Activated CD4-positive, alpha-beta memory T cell treated with anti-CD3 and anti-CD28 coated beads for 36 hours (primary cell): ENCODE data around the gene TMEM222. TPM values are rescaled to one million over a fixed set of nuclear protein-coding genes. Genes with fewer than 3 reads are reported as not detected.

ENCODE experiments used
- CTCF ChIA-PET: fragments of 350-600 bp; sonication (Branson Sonifier 250); formaldehyde crosslinking; loops from one replicate; lab custom pipeline; 2021; ENCODE audit warnings: antibody characterized with exemption, inconsistent platforms; lab: Charles Lee
- POLR2A ChIA-PET: fragments of 350-600 bp; sonication (Branson Sonifier 250); formaldehyde crosslinking; loops from one replicate; lab custom pipeline; 2021; ENCODE audit warnings: antibody characterized with exemption; lab: Charles Lee
- DNase-seq: peaks from one replicate; pipeline ENCODE4 v3.0.0-alpha.2; 2020
- H3K27ac Mint-ChIP-seq: one replicate; pipeline ENCODE4 v1.8.0; 2021; ENCODE audit warnings: mixed read lengths
- H3K27me3 Mint-ChIP-seq: one replicate; pipeline ENCODE4 v1.8.0; 2021; ENCODE audit warnings: mixed read lengths
- H3K36me3 Mint-ChIP-seq: one replicate; pipeline ENCODE4 v1.8.0; 2021; ENCODE audit warnings: mixed read lengths
- H3K4me1 Mint-ChIP-seq: one replicate; pipeline ENCODE4 v1.8.0; 2021; ENCODE audit warnings: low read depth, mixed read lengths
- H3K4me3 Mint-ChIP-seq: one replicate; pipeline ENCODE4 v1.8.0; 2021; ENCODE audit warnings: mild to moderate bottlenecking, mixed read lengths
- H3K9me3 Mint-ChIP-seq: one replicate; pipeline ENCODE4 v1.8.0; 2021; ENCODE audit warnings: mixed read lengths
- intact Hi-C: fragments of 100-400 bp; cut with micrococcal nuclease; formaldehyde crosslinking; loops from one replicate; pipeline ENCODE4 v1.15.1; 2023
- total RNA-seq, 2 experiments: library from RNA; stranded (reverse); gene quantifications; one replicate each; pipeline ENCODE4 v1.2.3, GENCODE V29; 2021

Gene TMEM222
- total RNA-seq, 2 experiments from 2014 or later, result 22.8 to 24.6 TPM

- ChIA-PET POLR2A (no interaction called here), CTCF (interaction anchor here (0.9 to 6.3 kb wide), 5 partner anchors 12 to 87 kb away, joined by 3 to 55 read pairs (median 3); no protein-coding TSS in a partner anchor)
- Mint-ChIP-seq H3K36me3 (peaks cover 2% of the 10 kb centered on the region), H3K27me3 (no peaks in the 10 kb centered on the region), H3K4me1 (no peaks in the 10 kb centered on the region), H3K27ac (no peak overlapping the region), H3K4me3 (no peak overlapping the region), H3K9me3 (no peaks in the 10 kb centered on the region)
- DNase-seq, result no peak
- intact Hi-C loops, result no loop called here
These were observed 13.9 kb upstream of the TMEM222 start for GRCh38 chr1:27307874-27308598.

- DNase-seq, result no peak
- intact Hi-C loops, result no loop called here
- no peaks in the 10 kb centered on the region for H3K4me1 Mint-ChIP-seq
- no peak overlapping the region for H3K4me3 Mint-ChIP-seq
- CTCF ChIA-PET, result interaction anchor here (1.1 to 2.8 kb wide), 6 partner anchors 12 to 355 kb away, joined by 3 to 17 read pairs (median 6); no protein-coding TSS in a partner anchor
- H3K9me3 Mint-ChIP-seq, result no peaks in the 10 kb centered on the region
- no peak overlapping the region for H3K27ac Mint-ChIP-seq
- no peaks in the 10 kb centered on the region for H3K27me3 Mint-ChIP-seq
- POLR2A ChIA-PET, result interaction anchor here (0.6 kb wide), 1 partner anchor 1845 kb away, joined by 3 read pairs; no protein-coding TSS in a partner anchor
- no peaks in the 10 kb centered on the region for H3K36me3 Mint-ChIP-seq
These were observed 7.8 kb upstream of the TMEM222 start for GRCh38 chr1:27314169-27314568.

- Mint-ChIP-seq H3K4me3 (no peak overlapping the region), H3K36me3 (no peaks in the 10 kb centered on the region), H3K4me1 (no peaks in the 10 kb centered on the region), H3K27me3 (no peaks in the 10 kb centered on the region), H3K27ac (no peak overlapping the region), H3K9me3 (no peaks in the 10 kb centered on the region)
- ChIA-PET POLR2A (interaction anchor here (0.6 kb wide), 1 partner anchor 1845 kb away, joined by 3 read pairs; no protein-coding TSS in a partner anchor), CTCF (interaction anchor here (1.1 to 2.8 kb wide), 4 partner anchors 12 to 355 kb away, joined by 3 to 17 read pairs (median 9); no protein-coding TSS in a partner anchor)
- intact Hi-C loops, result no loop called here
- DNase-seq, result no peak
These were observed 7.2 kb upstream of the TMEM222 start for GRCh38 chr1:27314737-27315136.

GRCh38 chr1:27316860-27317259 is 5.1 kb upstream of the TMEM222 start:
- no peaks in the 10 kb centered on the region for H3K27me3 Mint-ChIP-seq
- peaks cover 6% of the 10 kb centered on the region for H3K4me1 Mint-ChIP-seq
- POLR2A ChIA-PET, result interaction anchor here (1.2 kb wide), 1 partner anchor 15 kb away, joined by 3 read pairs; no protein-coding TSS in a partner anchor
- no peaks in the 10 kb centered on the region for H3K36me3 Mint-ChIP-seq
- no peak for DNase-seq
- intact Hi-C loops, result no loop called here
- no peak overlapping the region for H3K27ac Mint-ChIP-seq
- no peaks in the 10 kb centered on the region for H3K9me3 Mint-ChIP-seq
- no peak overlapping the region for H3K4me3 Mint-ChIP-seq
- CTCF ChIA-PET, result interaction anchor here (1.2 to 3.4 kb wide), 4 partner anchors 15 to 252 kb away, joined by 4 to 19 read pairs (median 12); no protein-coding TSS in a partner anchor

- intact Hi-C loops, result no loop called here
- H3K27ac Mint-ChIP-seq, result no peak overlapping the region
- CTCF ChIA-PET, result interaction anchor here (1.1 to 3.4 kb wide), 4 partner anchors 15 to 250 kb away, joined by 3 to 19 read pairs (median 8); no protein-coding TSS in a partner anchor
These were observed 3.8 kb upstream of the TMEM222 start for GRCh38 chr1:27318136-27318535.

GRCh38 chr1:27318596-27318995 is 3.4 kb upstream of the TMEM222 start:
- ChIA-PET POLR2A (no interaction called here), CTCF (interaction anchor here (1.1 to 3.4 kb wide), 3 partner anchors 15 to 22 kb away, joined by 3 to 19 read pairs (median 13); no protein-coding TSS in a partner anchor)
- H3K27me3 Mint-ChIP-seq, result no peaks in the 10 kb centered on the region
- no peak for DNase-seq
- H3K36me3 Mint-ChIP-seq, result peaks cover 2% of the 10 kb centered on the region
- peaks cover 13% of the 10 kb centered on the region for H3K4me1 Mint-ChIP-seq
- no peak overlapping the region for H3K4me3 Mint-ChIP-seq
- no peaks in the 10 kb centered on the region for H3K9me3 Mint-ChIP-seq
- intact Hi-C loops, result no loop called here
- no peak overlapping the region for H3K27ac Mint-ChIP-seq

More at GRCh38 chr1:27318136-27318535, 3.8 kb upstream of the TMEM222 start:
- H3K9me3 Mint-ChIP-seq, result no peaks in the 10 kb centered on the region
- no peaks in the 10 kb centered on the region for H3K27me3 Mint-ChIP-seq
- POLR2A ChIA-PET, result no interaction called here
- no peak overlapping the region for H3K4me3 Mint-ChIP-seq
- H3K4me1 Mint-ChIP-seq, result peaks cover 10% of the 10 kb centered on the region
- DNase-seq, result no peak
- peaks cover 2% of the 10 kb centered on the region for H3K36me3 Mint-ChIP-seq

- intact Hi-C loops, result loop anchor here (1.0 to 10.0 kb wide), 5 partner anchors 17 to 350 kb away; partner anchors contain the start of genes AHDC1, IFI6, SLC9A1 and SYTL1
- no peak for DNase-seq
- H3K4me1 Mint-ChIP-seq, result peaks cover 44% of the 10 kb centered on the region
- H3K36me3 Mint-ChIP-seq, result peaks cover 16% of the 10 kb centered on the region
- H3K27me3 Mint-ChIP-seq, result no peaks in the 10 kb centered on the region
- peak overlapping the region; percentile 82 for H3K27ac Mint-ChIP-seq
- ChIA-PET POLR2A (interaction anchor here (0.5 to 1.5 kb wide), 3 partner anchors 19 to 1891 kb away, joined by 3 to 6 read pairs (median 3); partner anchors contain the start of gene SYTL1), CTCF (interaction anchor here (0.9 to 3.2 kb wide), 8 partner anchors 10 to 168 kb away, joined by 3 to 20 read pairs (median 8); partner anchors contain the start of gene SLC9A1)
- peak overlapping the region; percentile 96 for H3K4me3 Mint-ChIP-seq
- no peaks in the 10 kb centered on the region for H3K9me3 Mint-ChIP-seq
These were observed 742 bp downstream of the TMEM222 start for GRCh38 chr1:27322569-27323240.

GRCh38 chr1:27325286-27325685 is 3.3 kb downstream of the TMEM222 start:
- no peaks in the 10 kb centered on the region for H3K9me3 Mint-ChIP-seq
- peaks cover 59% of the 10 kb centered on the region for H3K4me1 Mint-ChIP-seq
- POLR2A ChIA-PET, result interaction anchor here (0.5 kb wide), 1 partner anchor 27 kb away, joined by 3 read pairs; no protein-coding TSS in a partner anchor
- CTCF ChIA-PET, result interaction anchor here (1.6 to 3.2 kb wide), 3 partner anchors 7 to 32 kb away, joined by 10 to 16 read pairs (median 14); no protein-coding TSS in a partner anchor
- H3K27me3 Mint-ChIP-seq, result no peaks in the 10 kb centered on the region
- H3K36me3 Mint-ChIP-seq, result peaks cover 21% of the 10 kb centered on the region
- no peak for DNase-seq
- intact Hi-C loops, result loop anchor here (10.0 kb wide), 1 partner anchor 280 kb away; the partner anchor contains the start of gene AHDC1
- H3K4me3 Mint-ChIP-seq, result no peak overlapping the region
- H3K27ac Mint-ChIP-seq, result no peak overlapping the region

GRCh38 chr1:27327964-27328363 is 6.0 kb downstream of the TMEM222 start:
- POLR2A ChIA-PET, result no interaction called here
- DNase-seq, result no peak
- H3K27ac Mint-ChIP-seq, result no peak overlapping the region

GRCh38 chr1:27330786-27331185 is 8.8 kb downstream of the TMEM222 start:
- Mint-ChIP-seq H3K4me1 (peaks cover 37% of the 10 kb centered on the region), H3K27ac (no peak overlapping the region), H3K36me3 (peaks cover 28% of the 10 kb centered on the region), H3K4me3 (no peak overlapping the region), H3K27me3 (no peaks in the 10 kb centered on the region), H3K9me3 (no peaks in the 10 kb centered on the region)
- no peak for DNase-seq
- CTCF ChIA-PET, result no interaction called here
- POLR2A ChIA-PET, result no interaction called here
- intact Hi-C loops, result no loop called here

More at GRCh38 chr1:27327964-27328363, 6.0 kb downstream of the TMEM222 start:
- Mint-ChIP-seq H3K27me3 (no peaks in the 10 kb centered on the region), H3K36me3 (peaks cover 27% of the 10 kb centered on the region), H3K4me3 (no peak overlapping the region), H3K9me3 (no peaks in the 10 kb centered on the region), H3K4me1 (peaks cover 60% of the 10 kb centered on the region)
- CTCF ChIA-PET, result interaction anchor here (0.5 to 3.1 kb wide), 7 partner anchors 27 to 468 kb away, joined by 3 to 14 read pairs (median 4); no protein-coding TSS in a partner anchor
- intact Hi-C loops, result loop anchor here (10.0 kb wide), 1 partner anchor 277 kb away; the partner anchor contains the start of gene AHDC1

- intact Hi-C loops, result no loop called here
- Mint-ChIP-seq H3K9me3 (no peaks in the 10 kb centered on the region), H3K4me3 (no peak overlapping the region), H3K27me3 (no peaks in the 10 kb centered on the region), H3K27ac (no peak overlapping the region), H3K4me1 (peaks cover 31% of the 10 kb centered on the region), H3K36me3 (peaks cover 28% of the 10 kb centered on the region)
- POLR2A ChIA-PET, result no interaction called here
- no peak for DNase-seq
- CTCF ChIA-PET, result interaction anchor here (3.7 to 4.0 kb wide), 3 partner anchors 13 to 59 kb away, joined by 29 to 49 read pairs (median 47); partner anchors contain the start of genes GPR3 and SYTL1
These were observed 9.5 kb downstream of the TMEM222 start for GRCh38 chr1:27331426-27331825.
